ENCODE data around the gene NPPC. TPM values are rescaled to one million over a fixed set of nuclear protein-coding genes. Genes with fewer than 3 reads are reported as not detected.
A peak's percentile ranks its signal among the peaks of the same experiment; 100 is the strongest.

NPPC gene
- total RNA-seq, 1 experiment from 2014 or later: not detected

DNA sequence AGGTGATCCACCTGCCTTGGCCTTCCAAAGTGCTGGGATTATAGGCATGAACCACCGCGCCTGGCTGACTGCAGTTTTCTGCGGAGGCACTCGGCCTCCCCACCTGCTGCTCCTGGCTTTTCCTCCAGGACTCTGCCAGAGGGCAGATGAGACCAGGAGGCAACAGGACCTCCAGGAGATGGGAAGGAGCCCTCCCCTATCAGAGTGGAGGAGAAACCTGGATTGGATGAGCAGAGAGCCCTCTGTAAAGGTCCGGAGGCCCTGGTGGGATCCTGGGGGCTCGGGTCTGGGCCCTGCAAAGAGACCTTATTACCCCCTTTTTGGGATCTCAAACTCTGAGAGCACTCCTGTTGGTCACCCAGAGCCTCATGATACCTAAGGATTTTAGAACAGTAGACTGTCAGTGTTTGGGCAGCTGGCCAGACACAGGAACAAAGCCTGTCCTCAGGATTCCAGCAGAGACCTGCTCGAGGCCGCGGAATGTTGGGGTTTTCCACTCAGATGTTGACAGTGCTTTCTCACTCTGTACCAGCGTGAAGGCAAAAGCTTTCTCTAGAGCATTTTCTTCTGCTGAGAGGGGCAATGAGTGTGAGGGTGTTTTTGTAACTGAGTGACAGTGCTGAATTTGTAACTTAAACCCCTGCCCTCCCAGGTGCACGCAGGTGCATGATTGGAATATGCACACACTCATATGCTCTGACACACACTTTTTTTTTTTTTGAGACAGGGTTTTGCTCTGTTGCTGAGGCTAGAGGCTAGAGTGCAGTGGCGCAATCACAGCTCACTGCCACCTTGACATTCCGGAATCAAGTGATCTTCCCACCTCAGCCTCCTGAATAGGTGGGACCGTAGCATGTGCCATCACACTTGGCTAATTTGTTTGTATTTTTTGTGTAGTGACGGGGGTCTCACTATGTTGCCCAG lies 48.4 kb downstream of the NPPC start:
- CTCF ChIA-PET: interaction anchor here (0.7 to 0.8 kb wide), 3 partner anchors 26 to 646 kb away, joined by 3 to 4 read pairs (median 3); no protein-coding TSS in a partner anchor
- peaks cover 10% of the 10 kb centered on the region for H3K4me1 Mint-ChIP-seq (ENCODE audit: low read depth, unreplicated experiment)
- peak; percentile 62 for DNase-seq
- no peak overlapping the region for H3K27ac Mint-ChIP-seq (ENCODE audit: unreplicated experiment)
- H3K36me3 Mint-ChIP-seq (ENCODE audit: insufficient read depth, unreplicated experiment): no peaks in the 10 kb centered on the region
- no TSS peak for BruUV-seq (replicated peaks)
- H3K9me3 Mint-ChIP-seq (ENCODE audit: low read depth, unreplicated experiment): no peaks in the 10 kb centered on the region
- TF ChIP-seq, protein P1, sequence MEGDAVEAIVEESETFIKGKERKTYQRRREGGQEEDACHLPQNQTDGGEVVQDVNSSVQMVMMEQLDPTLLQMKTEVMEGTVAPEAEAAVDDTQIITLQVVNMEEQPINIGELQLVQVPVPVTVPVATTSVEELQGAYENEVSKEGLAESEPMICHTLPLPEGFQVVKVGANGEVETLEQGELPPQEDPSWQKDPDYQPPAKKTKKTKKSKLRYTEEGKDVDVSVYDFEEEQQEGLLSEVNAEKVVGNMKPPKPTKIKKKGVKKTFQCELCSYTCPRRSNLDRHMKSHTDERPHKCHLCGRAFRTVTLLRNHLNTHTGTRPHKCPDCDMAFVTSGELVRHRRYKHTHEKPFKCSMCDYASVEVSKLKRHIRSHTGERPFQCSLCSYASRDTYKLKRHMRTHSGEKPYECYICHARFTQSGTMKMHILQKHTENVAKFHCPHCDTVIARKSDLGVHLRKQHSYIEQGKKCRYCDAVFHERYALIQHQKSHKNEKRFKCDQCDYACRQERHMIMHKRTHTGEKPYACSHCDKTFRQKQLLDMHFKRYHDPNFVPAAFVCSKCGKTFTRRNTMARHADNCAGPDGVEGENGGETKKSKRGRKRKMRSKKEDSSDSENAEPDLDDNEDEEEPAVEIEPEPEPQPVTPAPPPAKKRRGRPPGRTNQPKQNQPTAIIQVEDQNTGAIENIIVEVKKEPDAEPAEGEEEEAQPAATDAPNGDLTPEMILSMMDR (IDR thresholded peaks at IDR 0.05; ENCODE audit: unreplicated experiment): no peak
- no peak overlapping the region for H3K4me3 Mint-ChIP-seq (ENCODE audit: low read depth, unreplicated experiment)
- H3K27me3 Mint-ChIP-seq (ENCODE audit: unreplicated experiment): peaks cover 19% of the 10 kb centered on the region
- intact Hi-C loops (cut with micrococcal nuclease; ENCODE audit: unreplicated experiment): no loop called here

DNA sequence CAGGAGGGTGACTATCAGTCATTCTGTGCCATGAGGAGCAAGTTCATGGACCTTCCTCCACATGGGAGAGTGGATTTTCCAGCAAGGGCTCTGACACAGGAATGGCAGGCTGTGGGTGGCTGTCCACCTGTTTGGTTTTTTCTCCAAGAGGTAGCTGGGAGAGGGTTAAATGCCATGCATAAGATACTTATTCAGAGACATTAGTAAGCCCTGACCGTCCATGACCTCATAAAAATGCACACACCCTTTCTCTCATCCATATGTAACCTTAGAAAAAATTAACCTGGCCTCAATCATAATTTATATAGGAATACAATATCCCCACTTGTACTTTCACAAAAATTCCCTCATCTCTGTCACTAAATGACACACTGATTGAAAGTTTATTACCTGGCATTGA lies 51.3 kb downstream of the NPPC start:
- intact Hi-C loops (cut with micrococcal nuclease; ENCODE audit: unreplicated experiment): no loop called here

More for the DNA sequence above, 51.3 kb downstream of the NPPC start:
- H3K36me3 Mint-ChIP-seq (ENCODE audit: insufficient read depth, unreplicated experiment): no peaks in the 10 kb centered on the region
- no peak overlapping the region for H3K27ac Mint-ChIP-seq (ENCODE audit: unreplicated experiment)
- peaks cover 10% of the 10 kb centered on the region for H3K4me1 Mint-ChIP-seq (ENCODE audit: low read depth, unreplicated experiment)
- H3K4me3 Mint-ChIP-seq (ENCODE audit: low read depth, unreplicated experiment): no peak overlapping the region
- H3K9me3 Mint-ChIP-seq (ENCODE audit: low read depth, unreplicated experiment): peaks cover 2% of the 10 kb centered on the region
- CTCF ChIA-PET: interaction anchor here (1.6 kb wide), 1 partner anchor 16 kb away, joined by 3 read pairs; no protein-coding TSS in a partner anchor
- no peak for DNase-seq
- peaks cover 7% of the 10 kb centered on the region for H3K27me3 Mint-ChIP-seq (ENCODE audit: unreplicated experiment)
- BruUV-seq (replicated peaks): no TSS peak
- TF ChIP-seq, protein P1 (IDR thresholded peaks at IDR 0.05; ENCODE audit: unreplicated experiment): no peak

Small RNAs within 50 kb of the gene (microRNA-seq; reads per million reads assigned to microRNA genes)
- not detected for gene MIR1471

Other genes starting within 250 kb of the NPPC start
- 1,239 and 1,354 TPM in 2 replicates for gene PTMA, start 217.9 kb downstream of the NPPC start, total RNA-seq (2022)
- gene PDE6D, start 145.1 kb downstream of the NPPC start, total RNA-seq (2022): 25.8 and 30.6 TPM in 2 replicates
- 48.3 and 54.6 TPM in 2 replicates for gene COPS7B, start 140.0 kb downstream of the NPPC start, total RNA-seq (2022)
- 44.5 and 46.0 TPM in 2 replicates for gene DIS3L2, start 35.3 kb upstream of the NPPC start, total RNA-seq (2022)

Measured in Calu3 (cell line).